GM12878 (cell line): ENCODE data around the gene FOS. TPM values are rescaled to one million over a fixed set of nuclear protein-coding genes. Genes with fewer than 3 reads are reported as not detected.

Experiments used
- ATAC-seq: fragments of 200-7000 bp; cut with Tn5 transposase; 3 replicates; pipeline ENCODE4 v1.9.1; 2020; ENCODE audit warnings: mild to moderate bottlenecking, moderate library complexity
- BruUV-seq: library from RNA; stranded (reverse); fragments of 400-500 nt; replicated peaks from 2 replicates; lab custom pipeline; 2021; lab: Mats Ljungman, UMichigan
- CTCF ChIA-PET: fragments of 300-600 bp; sonication (Branson Sonifier 250); formaldehyde crosslinking; extraction: SDS; loops from one replicate; lab custom pipeline; 2021; ENCODE audit warnings: inconsistent platforms; lab: Yijun Ruan, JAX
- POLR2A ChIA-PET: fragments of 350-600 bp; formaldehyde crosslinking; extraction: SDS; loops from one replicate; lab custom pipeline; 2021; ENCODE audit warnings: inconsistent platforms; lab: Charles Lee
- RAD21 ChIA-PET: fragments of 300-600 bp; sonication (Branson Sonifier 250); formaldehyde crosslinking; loops from one replicate; lab custom pipeline; 2023; ENCODE audit warnings: antibody characterized with exemption; ENCODE audit not compliant: unreplicated experiment; lab: Charles Lee
- SMC1A ChIA-PET: fragments of 300-600 bp; sonication (Branson Sonifier 250); formaldehyde crosslinking; loops from one replicate; lab custom pipeline; 2023; ENCODE audit not compliant: unreplicated experiment, uncharacterized antibody; lab: Charles Lee
- DNase-seq: peaks from one replicate; pipeline ENCODE4 v3.0.0-alpha.2; 2011; ENCODE audit warnings: low read depth, low spot score
- FAIRE-seq: peaks from 3 replicates; lab custom pipeline; 2011; peaks lifted over from hg19 to GRCh38; lab: Jason Lieb, UNC
- H2AFZ ChIP-seq: 2 replicates; pipeline ENCODE4 v1.6.0; 2011; ENCODE audit warnings: low read depth, low read length, control low read depth; ENCODE audit not compliant: control insufficient read depth
- H3K27ac ChIP-seq: 2 replicates; pipeline ENCODE4 v1.5.1; 2011; ENCODE audit warnings: control low read depth; ENCODE audit not compliant: control insufficient read depth, insufficient read depth
- H3K27me3 ChIP-seq, 2 experiments: replicated peaks in 1 of 2; 2 replicates each; pipeline versions ENCODE4 v1.6.0 to v1.6.1; 2011; ENCODE audit warnings: low read length in 1 of 2; ENCODE audit not compliant: control insufficient read depth in 2 of 2, insufficient read depth in 2 of 2
- H3K36me3 ChIP-seq, 2 experiments: 2 replicates each; pipeline ENCODE4 v1.5.1; 2011; ENCODE audit warnings: low read length in 1 of 2; ENCODE audit not compliant: control insufficient read depth in 2 of 2, insufficient read depth in 2 of 2
- H3K4me1 ChIP-seq: 2 replicates; pipeline ENCODE4 v1.6.1; 2011; ENCODE audit warnings: mild to moderate bottlenecking, low read length, moderate library complexity, mixed read lengths; ENCODE audit not compliant: control insufficient read depth, insufficient read depth
- H3K4me2 ChIP-seq: 2 replicates; pipeline ENCODE4 v1.6.0; 2011; ENCODE audit warnings: control low read depth; ENCODE audit not compliant: control insufficient read depth, insufficient read depth
- H3K4me3 ChIP-seq: fragments of 200-600 bp; sonication (generic); 2 replicates; pipeline ENCODE4 v1.5.1; 2016
- H3K79me2 ChIP-seq: 2 replicates; pipeline ENCODE4 v1.6.0; 2011; ENCODE audit warnings: low read length; ENCODE audit not compliant: control insufficient read depth, insufficient read depth
- H3K9ac ChIP-seq: 2 replicates; pipeline ENCODE4 v1.8.0; 2011; ENCODE audit warnings: low read length, control low read depth, mixed read lengths; ENCODE audit not compliant: control insufficient read depth, insufficient read depth
- H3K9me3 ChIP-seq: replicated peaks from 3 replicates; pipeline ENCODE4 v1.5.1; 2011; ENCODE audit warnings: mild to moderate bottlenecking, low read length; ENCODE audit not compliant: control insufficient read depth, insufficient read depth
- H4K20me1 ChIP-seq: 2 replicates; pipeline ENCODE4 v1.6.0; 2011; ENCODE audit not compliant: control insufficient read depth, insufficient read depth
- BHLHE40 ChIP-seq, 2 experiments: fragments of 450-650 bp in 1 of 2; IDR thresholded peaks; 2 replicates each; pipeline ENCODE4 v1.6.1; 2011 to 2017; ENCODE audit warnings: low read depth in 2 of 2, borderline replicate concordance in 1 of 2, improper control_type of control experiment in 1 of 2, low read length in 1 of 2, mild to moderate bottlenecking in 1 of 2
- CHD4 ChIP-seq: fragments of 200-600 bp; sonication (generic); IDR thresholded peaks from 2 replicates; pipeline ENCODE4 v1.6.1; 2016; ENCODE audit warnings: mild to moderate bottlenecking
- EP300 ChIP-seq, 2 experiments: fragments of 150-350 bp in 1 of 2; IDR thresholded peaks; 2 replicates each; pipeline ENCODE4 v1.6.1; 2011 to 2012; ENCODE audit warnings: low read depth in 2 of 2, low read length in 2 of 2, borderline replicate concordance in 1 of 2, improper control_type of control experiment in 1 of 2, inconsistent platforms in 1 of 2; ENCODE audit not compliant: control insufficient read depth in 1 of 2
- IRF4 ChIP-seq: IDR thresholded peaks from 2 replicates; pipeline ENCODE4 v1.6.1; 2011; ENCODE audit warnings: low read depth, low read length
- JUNB ChIP-seq: IDR thresholded peaks from 2 replicates; pipeline ENCODE4 v1.6.1; 2016; ENCODE audit warnings: antibody characterized with exemption, mild to moderate bottlenecking
- KLF5 ChIP-seq: fragments of 450-650 bp; IDR thresholded peaks from 2 replicates; pipeline ENCODE4 v1.6.1; 2014; ENCODE audit warnings: mild to moderate bottlenecking; ENCODE audit not compliant: partially characterized antibody
- MEF2A ChIP-seq: IDR thresholded peaks from 2 replicates; pipeline ENCODE4 v1.6.1; 2011; ENCODE audit warnings: low read depth, mild to moderate bottlenecking, low read length, moderate library complexity; ENCODE audit not compliant: insufficient read depth
- MEF2B ChIP-seq: fragments of 450-650 bp; IDR thresholded peaks from 2 replicates; pipeline ENCODE4 v1.6.1; 2018; ENCODE audit warnings: mild to moderate bottlenecking, moderate library complexity; ENCODE audit not compliant: partially characterized antibody, poor library complexity, severe bottlenecking
- MTA3 ChIP-seq: IDR thresholded peaks from 2 replicates; pipeline ENCODE4 v1.6.1; 2012; ENCODE audit warnings: low read length, inconsistent platforms, borderline replicate concordance
- SREBF2 ChIP-seq: IDR thresholded peaks from 2 replicates; pipeline ENCODE4 v1.6.1; 2012; ENCODE audit warnings: mild to moderate bottlenecking, low read length
- TCF12 ChIP-seq: IDR thresholded peaks from 2 replicates; pipeline ENCODE4 v1.6.1; 2011; ENCODE audit warnings: low read depth, mild to moderate bottlenecking, low read length
- ZNF24 ChIP-seq: fragments of 450-650 bp; IDR thresholded peaks from 2 replicates; pipeline ENCODE4 v1.6.1; 2017; ENCODE audit warnings: antibody characterized with exemption, mild to moderate bottlenecking
- WGBS: methylation state at CpG from one replicate; pipeline ENCODE4 v1.1.6; 2016; ENCODE audit warnings: low lambda C conversion rate; ENCODE audit not compliant: insufficient replicate concordance, insufficient coverage; ENCODE audit errors: missing lambda C conversion rate; 5-methylcytosine and 5-hydroxymethylcytosine counted together
- in situ Hi-C: fragments of 300-500 bp; cut with MboI; formaldehyde crosslinking; loops from 9 replicates; pipeline ENCODE4 v1.14.3; 2018; ENCODE audit warnings: mixed read lengths
- intact Hi-C: fragments of 100-400 bp; cut with micrococcal nuclease; formaldehyde crosslinking; loops from one replicate; pipeline ENCODE4 v1.14.2; 2022; ENCODE audit not compliant: unreplicated experiment
- polyA plus RNA-seq, 11 experiments: library from polyadenylated mRNA; depleted of rRNA in 4 of 11; unstranded in 6 of 11; stranded (reverse) in 5 of 11; fragments of >200 nt; fragmentation: Nextera tagmentation in 4 of 11; fragmentation: Illumina TruSeq in 1 of 11; extraction: Ambion mirVana in 4 of 11; extraction: Trizol in 1 of 11; gene quantifications; 1 replicate in 1 of 11; 2 replicates in 10 of 11; pipeline versions ENCODE4 v1.2.1 to v1.2.3, GENCODE V29; 2011 to 2016; ENCODE audit warnings: inconsistent platforms in 2 of 11, missing spikeins in 2 of 11, low read depth in 1 of 11
- total RNA-seq, 4 experiments: library from RNA; depleted of rRNA in 3 of 4; stranded (reverse); fragments of >200 nt in 3 of 4; fragmentation: Illumina TruSeq in 1 of 4; extraction: Trizol in 1 of 4; gene quantifications; 2 replicates each; pipeline versions ENCODE4 v1.2.1 to v1.2.3, GENCODE V29; 2013 to 2021
- TF ChIP-seq, protein P1 (sequence below): fragments of 150-350 bp; IDR thresholded peaks from 2 replicates; pipeline ENCODE4 v1.6.1; 2016; ENCODE audit warnings: low read depth, low read length
- TF ChIP-seq, protein P2 (sequence below): IDR thresholded peaks from 2 replicates; pipeline ENCODE4 v1.6.1; 2012; ENCODE audit warnings: low read depth, low read length, improper control_type of control experiment
- TF ChIP-seq, protein P3 (sequence below): fragments of 150-350 bp; IDR thresholded peaks from 2 replicates; pipeline ENCODE4 v1.6.1; 2014; ENCODE audit warnings: mild to moderate bottlenecking, low read depth, low read length

Gene FOS
- total and polyA plus RNA-seq, 10 of the 15 experiments (the other 5 are each of a cell fraction or from before 2014, with no cell fraction given) = 0.02 to 0.95 (median 0.38) TPM

DNA sequence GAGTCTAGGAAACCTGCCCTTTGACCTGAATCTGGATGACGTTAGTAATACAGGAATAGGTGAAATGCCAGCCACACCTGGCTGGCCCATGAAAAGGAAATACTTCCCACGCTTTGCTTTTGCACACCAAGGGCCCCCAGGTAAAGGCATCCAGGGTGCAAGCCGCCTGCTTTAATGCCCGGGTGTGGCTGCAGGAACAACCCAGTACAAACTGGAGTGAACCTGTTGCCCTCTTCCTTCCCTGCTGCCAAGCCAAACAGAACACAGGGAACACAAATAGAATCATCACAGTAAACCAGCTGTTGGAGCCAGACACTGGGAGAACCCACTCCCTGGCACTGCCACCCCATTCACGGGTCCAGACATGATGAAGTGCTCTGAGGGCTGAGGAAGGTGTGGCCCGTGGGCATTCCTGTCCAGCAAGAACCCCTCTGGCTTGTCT lies 24.2 kb upstream of the FOS start:
- CTCF ChIA-PET = interaction anchor here (1.4 kb wide), 1 partner anchor 70 kb away, joined by 5 read pairs; no protein-coding TSS in a partner anchor

More for the DNA sequence above, 24.2 kb upstream of the FOS start:
- Histone ChIP-seq H3K79me2 (no peaks in the 10 kb centered on the region), H2AFZ (no peak overlapping the region), H3K9ac (no peak overlapping the region), H3K4me1 (peaks cover 21% of the 10 kb centered on the region), H3K4me3 (no peak overlapping the region), H3K27ac (no peak overlapping the region), H4K20me1 (no peaks in the 10 kb centered on the region), H3K36me3 (no peaks in the 10 kb centered on the region), H3K4me2 (no peak overlapping the region), H3K9me3 (no peaks in the 10 kb centered on the region), H3K27me3 (peaks cover 0 to 4% of the 10 kb centered on the region in 2 experiments; a peak in 2 of 4 replicates)
- intact Hi-C loops = no loop called here
- RAD21 ChIA-PET = interaction anchor here (0.8 kb wide), 1 partner anchor 66 kb away, joined by 3 read pairs; no protein-coding TSS in a partner anchor
- no TSS peak for BruUV-seq
- 65% methylated on average over 6 of the region's 6 CpGs for WGBS
- POLR2A ChIA-PET = no interaction called here
- no peak for ATAC-seq
- no peak for DNase-seq
- TF ChIP-seq MTA3 (no peak), TCF12 (no peak), IRF4 (no peak), KLF5 (no peak), EP300 (IDR thresholded peaks at IDR 0.05; ENCODE audit: borderline replicate concordance in 1 of 2, control insufficient read depth in 1 of 2, low read depth in 2 of 2, low read length in 2 of 2) (no peak), ZNF24 (no peak), JUNB (no peak), CHD4 (no peak), MEF2B (no peak), MEF2A (no peak), BHLHE40 (IDR thresholded peaks at IDR 0.05; ENCODE audit: borderline replicate concordance in 1 of 2, low read depth in 2 of 2, low read length in 1 of 2) (no peak), SREBF2 (no peak)
- TF ChIP-seq, protein P1, sequence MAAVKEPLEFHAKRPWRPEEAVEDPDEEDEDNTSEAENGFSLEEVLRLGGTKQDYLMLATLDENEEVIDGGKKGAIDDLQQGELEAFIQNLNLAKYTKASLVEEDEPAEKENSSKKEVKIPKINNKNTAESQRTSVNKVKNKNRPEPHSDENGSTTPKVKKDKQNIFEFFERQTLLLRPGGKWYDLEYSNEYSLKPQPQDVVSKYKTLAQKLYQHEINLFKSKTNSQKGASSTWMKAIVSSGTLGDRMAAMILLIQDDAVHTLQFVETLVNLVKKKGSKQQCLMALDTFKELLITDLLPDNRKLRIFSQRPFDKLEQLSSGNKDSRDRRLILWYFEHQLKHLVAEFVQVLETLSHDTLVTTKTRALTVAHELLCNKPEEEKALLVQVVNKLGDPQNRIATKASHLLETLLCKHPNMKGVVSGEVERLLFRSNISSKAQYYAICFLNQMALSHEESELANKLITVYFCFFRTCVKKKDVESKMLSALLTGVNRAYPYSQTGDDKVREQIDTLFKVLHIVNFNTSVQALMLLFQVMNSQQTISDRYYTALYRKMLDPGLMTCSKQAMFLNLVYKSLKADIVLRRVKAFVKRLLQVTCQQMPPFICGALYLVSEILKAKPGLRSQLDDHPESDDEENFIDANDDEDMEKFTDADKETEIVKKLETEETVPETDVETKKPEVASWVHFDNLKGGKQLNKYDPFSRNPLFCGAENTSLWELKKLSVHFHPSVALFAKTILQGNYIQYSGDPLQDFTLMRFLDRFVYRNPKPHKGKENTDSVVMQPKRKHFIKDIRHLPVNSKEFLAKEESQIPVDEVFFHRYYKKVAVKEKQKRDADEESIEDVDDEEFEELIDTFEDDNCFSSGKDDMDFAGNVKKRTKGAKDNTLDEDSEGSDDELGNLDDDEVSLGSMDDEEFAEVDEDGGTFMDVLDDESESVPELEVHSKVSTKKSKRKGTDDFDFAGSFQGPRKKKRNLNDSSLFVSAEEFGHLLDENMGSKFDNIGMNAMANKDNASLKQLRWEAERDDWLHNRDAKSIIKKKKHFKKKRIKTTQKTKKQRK = no peak
- TF ChIP-seq, protein P2, sequence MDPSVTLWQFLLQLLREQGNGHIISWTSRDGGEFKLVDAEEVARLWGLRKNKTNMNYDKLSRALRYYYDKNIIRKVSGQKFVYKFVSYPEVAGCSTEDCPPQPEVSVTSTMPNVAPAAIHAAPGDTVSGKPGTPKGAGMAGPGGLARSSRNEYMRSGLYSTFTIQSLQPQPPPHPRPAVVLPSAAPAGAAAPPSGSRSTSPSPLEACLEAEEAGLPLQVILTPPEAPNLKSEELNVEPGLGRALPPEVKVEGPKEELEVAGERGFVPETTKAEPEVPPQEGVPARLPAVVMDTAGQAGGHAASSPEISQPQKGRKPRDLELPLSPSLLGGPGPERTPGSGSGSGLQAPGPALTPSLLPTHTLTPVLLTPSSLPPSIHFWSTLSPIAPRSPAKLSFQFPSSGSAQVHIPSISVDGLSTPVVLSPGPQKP = no peak
- TF ChIP-seq, protein P3, sequence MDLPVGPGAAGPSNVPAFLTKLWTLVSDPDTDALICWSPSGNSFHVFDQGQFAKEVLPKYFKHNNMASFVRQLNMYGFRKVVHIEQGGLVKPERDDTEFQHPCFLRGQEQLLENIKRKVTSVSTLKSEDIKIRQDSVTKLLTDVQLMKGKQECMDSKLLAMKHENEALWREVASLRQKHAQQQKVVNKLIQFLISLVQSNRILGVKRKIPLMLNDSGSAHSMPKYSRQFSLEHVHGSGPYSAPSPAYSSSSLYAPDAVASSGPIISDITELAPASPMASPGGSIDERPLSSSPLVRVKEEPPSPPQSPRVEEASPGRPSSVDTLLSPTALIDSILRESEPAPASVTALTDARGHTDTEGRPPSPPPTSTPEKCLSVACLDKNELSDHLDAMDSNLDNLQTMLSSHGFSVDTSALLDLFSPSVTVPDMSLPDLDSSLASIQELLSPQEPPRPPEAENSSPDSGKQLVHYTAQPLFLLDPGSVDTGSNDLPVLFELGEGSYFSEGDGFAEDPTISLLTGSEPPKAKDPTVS = no peak
- SMC1A ChIA-PET = interaction anchor here (0.6 to 0.8 kb wide), 2 partner anchors 13 to 47 kb away, joined by 3 read pairs; no protein-coding TSS in a partner anchor
- in situ Hi-C loops = loop anchor here (25.0 kb wide), 1 partner anchor 1492 kb away; a partner anchor contains a TSS
- no peak for FAIRE-seq
